Tibial nerve (tissue), 3 donors: ENCODE data around the gene USP2.

Source experiments
- CTCF ChIP-seq, 5 experiments: fragments of 200-600 bp in 3 of 5; fragments of 450-650 bp in 2 of 5; sonication (generic) in 3 of 5; IDR thresholded peaks; one replicate each; pipeline ENCODE4 v1.5.1; 2016 to 2019; ENCODE audit warnings: antibody characterized with exemption in 5 of 5, mild to moderate bottlenecking in 3 of 5, moderate library complexity in 2 of 5
- POLR2A ChIP-seq, 2 donors: fragments of 450-650 bp; IDR thresholded peaks; one replicate each; pipeline ENCODE4 v1.6.1; 2017; ENCODE audit warnings: antibody characterized with exemption in 2 of 2, mild to moderate bottlenecking in 2 of 2, moderate library complexity in 2 of 2

GRCh38 chr11:119351232-119351631 is 30.3 kb downstream of the USP2 start:
- TF ChIP-seq CTCF (IDR thresholded peaks at IDR 0.05) (no peak), POLR2A (IDR thresholded peaks at IDR 0.05) (no peak)
